Type B pancreatic cell (in vitro differentiated cells): ENCODE results near the gene DCP1B. TPM values are rescaled to one million over a fixed set of nuclear protein-coding genes. Genes with fewer than 3 reads are reported as not detected.

Source experiments
- DNase-seq: peaks from one replicate; pipeline ENCODE4 v3.0.0; 2021; ENCODE audit warnings: mixed read lengths; ENCODE audit not compliant: unreplicated experiment; ENCODE audit errors: extremely low spot score
- H3K27ac Mint-ChIP-seq: 2 replicates; pipeline ENCODE4 v1.8.0; 2021; ENCODE audit warnings: mild to moderate bottlenecking, mixed read lengths
- H3K27me3 Mint-ChIP-seq: 2 replicates; pipeline ENCODE4 v1.8.0; 2021; ENCODE audit warnings: mixed read lengths
- H3K36me3 Mint-ChIP-seq: 2 replicates; pipeline ENCODE4 v1.8.0; 2021; ENCODE audit warnings: mixed read lengths
- H3K4me1 Mint-ChIP-seq: one replicate; pipeline ENCODE4 v1.8.0; 2021; ENCODE audit warnings: mixed read lengths; ENCODE audit not compliant: unreplicated experiment
- H3K4me3 Mint-ChIP-seq: 2 replicates; pipeline ENCODE4 v1.8.0; 2021; ENCODE audit warnings: mild to moderate bottlenecking, mixed read lengths
- H3K9me3 Mint-ChIP-seq: 2 replicates; pipeline ENCODE4 v1.8.0; 2021; ENCODE audit warnings: mixed read lengths
- CTCF ChIP-seq: fragments of 200-600 bp; sonication (generic); conservative IDR thresholded peaks from 2 replicates; pipeline ENCODE4 v1.5.0; 2021; ENCODE audit warnings: antibody characterized with exemption, mild to moderate bottlenecking
- total RNA-seq: library from RNA; stranded (reverse); gene quantifications from 2 replicates; pipeline ENCODE4 v1.2.1, GENCODE V29; 2021; ENCODE audit warnings: low replicate concordance

DCP1B gene
- total RNA-seq, 1 donor from 2014 or later = 22.3 TPM

GRCh38 chr12:1974812-1975211 is 29.4 kb downstream of the DCP1B start:
- Mint-ChIP-seq H3K36me3 (peaks cover 40% of the 10 kb centered on the region), H3K27me3 (no peaks in the 10 kb centered on the region), H3K4me3 (no peak overlapping the region), H3K9me3 (no peaks in the 10 kb centered on the region), H3K4me1 (peaks cover 5% of the 10 kb centered on the region), H3K27ac (no peak overlapping the region)
- DNase-seq = no peak
- TF ChIP-seq CTCF = no peak

- Mint-ChIP-seq H3K27me3 (no peaks in the 10 kb centered on the region), H3K9me3 (no peaks in the 10 kb centered on the region), H3K27ac (no peak overlapping the region), H3K4me1 (peaks cover 5% of the 10 kb centered on the region), H3K36me3 (peaks cover 33% of the 10 kb centered on the region), H3K4me3 (no peak overlapping the region)
- no peak for DNase-seq
- TF ChIP-seq CTCF = no peak
Measured at GRCh38 chr12:1972856-1973317, 31.4 kb downstream of the DCP1B start.

GRCh38 chr12:1972260-1972659 is 32.0 kb downstream of the DCP1B start:
- peaks cover 5% of the 10 kb centered on the region for H3K4me1 Mint-ChIP-seq
- TF ChIP-seq CTCF = no peak
- no peak for DNase-seq
- H3K4me3 Mint-ChIP-seq = no peak overlapping the region
- H3K36me3 Mint-ChIP-seq = peaks cover 32% of the 10 kb centered on the region
- H3K27ac Mint-ChIP-seq = no peak overlapping the region
- H3K9me3 Mint-ChIP-seq = no peaks in the 10 kb centered on the region
- no peaks in the 10 kb centered on the region for H3K27me3 Mint-ChIP-seq

GRCh38 chr12:1970331-1970900 is 33.8 kb downstream of the DCP1B start:
- TF ChIP-seq CTCF = no peak
- no peaks in the 10 kb centered on the region for H3K27me3 Mint-ChIP-seq
- H3K36me3 Mint-ChIP-seq = peaks cover 26% of the 10 kb centered on the region
- no peak overlapping the region for H3K27ac Mint-ChIP-seq
- DNase-seq = no peak
- H3K4me3 Mint-ChIP-seq = no peak overlapping the region
- peaks cover 5% of the 10 kb centered on the region for H3K4me1 Mint-ChIP-seq
- no peaks in the 10 kb centered on the region for H3K9me3 Mint-ChIP-seq

- no peak overlapping the region for H3K4me3 Mint-ChIP-seq
- H3K36me3 Mint-ChIP-seq = peaks cover 31% of the 10 kb centered on the region
- no peaks in the 10 kb centered on the region for H3K27me3 Mint-ChIP-seq
- TF ChIP-seq CTCF = no peak
- no peak for DNase-seq
- no peak overlapping the region for H3K27ac Mint-ChIP-seq
- H3K4me1 Mint-ChIP-seq = no peaks in the 10 kb centered on the region
- H3K9me3 Mint-ChIP-seq = no peaks in the 10 kb centered on the region
Measured at GRCh38 chr12:1966561-1967226, 37.6 kb downstream of the DCP1B start.
